SK-N-SH treated with all-trans-retinoic acid at 6 μM for 48 hours (cell line): ENCODE data around the gene KIAA1755.

Source experiments
- ATAC-seq: fragments of 200-7000 bp; cut with Tn5 transposase; 3 replicates; pipeline ENCODE4 v1.9.1; 2020; ENCODE audit warnings: mild to moderate bottlenecking, moderate library complexity
- ARNTL ChIP-seq: fragments of 450-650 bp; formaldehyde crosslinking; IDR thresholded peaks from 2 replicates; pipeline ENCODE4 v1.5.0; 2020; ENCODE audit warnings: low read depth, mild to moderate bottlenecking, moderate library complexity, borderline replicate concordance
- BACH2 ChIP-seq: fragments of 250-450 bp; sonication (Bioruptor Pico); IDR thresholded peaks from 2 replicates; pipeline ENCODE4 v1.9.0; 2021; ENCODE audit warnings: mild to moderate bottlenecking, borderline replicate concordance
- CSDC2 ChIP-seq: fragments of 250-450 bp; sonication (Bioruptor Pico); IDR thresholded peaks from 2 replicates; pipeline ENCODE4 v1.5.0; 2020; ENCODE audit warnings: mild to moderate bottlenecking, moderate library complexity
- GLIS3 ChIP-seq: fragments of 250-450 bp; sonication (Bioruptor Pico); IDR thresholded peaks from 2 replicates; pipeline ENCODE4 v1.5.0; 2020; ENCODE audit warnings: mild to moderate bottlenecking, moderate library complexity
- ISL1 ChIP-seq: fragments of 250-450 bp; sonication (Bioruptor Pico); IDR thresholded peaks from 2 replicates; pipeline ENCODE4 v2.1.2; 2022; ENCODE audit warnings: mild to moderate bottlenecking, moderate library complexity
- OSR1 ChIP-seq: fragments of 250-450 bp; sonication (Bioruptor Pico); IDR thresholded peaks from 2 replicates; pipeline ENCODE4 v1.8.0; 2022; ENCODE audit warnings: moderate library complexity, mild to moderate bottlenecking, inconsistent platforms
- PATZ1 ChIP-seq: fragments of 250-450 bp; sonication (Bioruptor Pico); IDR thresholded peaks from 2 replicates; pipeline ENCODE4 v1.8.0; 2020; ENCODE audit warnings: mild to moderate bottlenecking, moderate library complexity, borderline replicate concordance
- SNAI2 ChIP-seq: fragments of 250-450 bp; sonication (Bioruptor Pico); IDR thresholded peaks from 2 replicates; pipeline ENCODE4 v1.5.0; 2020; ENCODE audit warnings: mild to moderate bottlenecking, moderate library complexity
- TCF4 ChIP-seq: fragments of 250-450 bp; sonication (Bioruptor Pico); IDR thresholded peaks from 2 replicates; pipeline ENCODE4 v1.8.0; 2021; ENCODE audit warnings: mild to moderate bottlenecking, moderate library complexity, borderline replicate concordance
- TOX ChIP-seq: fragments of 250-450 bp; sonication (Bioruptor Pico); IDR thresholded peaks from 2 replicates; pipeline ENCODE4 v1.8.0; 2021; ENCODE audit warnings: mild to moderate bottlenecking, moderate library complexity, borderline replicate concordance
- ZC3H10 ChIP-seq: fragments of 250-450 bp; sonication (Bioruptor Pico); IDR thresholded peaks from 2 replicates; pipeline ENCODE4 v1.5.1; 2021; ENCODE audit warnings: mild to moderate bottlenecking, moderate library complexity
- ZFP3 ChIP-seq: fragments of 250-450 bp; sonication (Bioruptor Pico); IDR thresholded peaks from 2 replicates; pipeline ENCODE4 v1.5.0; 2020; ENCODE audit warnings: mild to moderate bottlenecking, moderate library complexity
- ZNF70 ChIP-seq: fragments of 450-650 bp; formaldehyde crosslinking; IDR thresholded peaks from 2 replicates; pipeline ENCODE4 v1.5.0; 2020; ENCODE audit warnings: mild to moderate bottlenecking, moderate library complexity
- TF ChIP-seq, protein P1 (sequence below): fragments of 250-450 bp; sonication (Bioruptor Pico); IDR thresholded peaks from 2 replicates; pipeline ENCODE4 v1.5.1; 2020; ENCODE audit warnings: low read depth, mild to moderate bottlenecking, moderate library complexity
- TF ChIP-seq, protein P2 (sequence below): fragments of 250-450 bp; sonication (Bioruptor Pico); IDR thresholded peaks from 2 replicates; pipeline ENCODE4 v1.5.0; 2020; ENCODE audit warnings: mild to moderate bottlenecking, moderate library complexity
- TF ChIP-seq, protein P3 (sequence below): fragments of 250-450 bp; sonication (Bioruptor Pico); IDR thresholded peaks from 2 replicates; pipeline ENCODE4 v1.5.1; 2021; ENCODE audit warnings: mild to moderate bottlenecking, moderate library complexity

KIAA1755 gene

GRCh38 chr20:38278763-38279162 is 18.2 kb upstream of the KIAA1755 start:
- no peak for ATAC-seq
- no peak for TF ChIP-seq OSR1
- TF ChIP-seq, protein P1, sequence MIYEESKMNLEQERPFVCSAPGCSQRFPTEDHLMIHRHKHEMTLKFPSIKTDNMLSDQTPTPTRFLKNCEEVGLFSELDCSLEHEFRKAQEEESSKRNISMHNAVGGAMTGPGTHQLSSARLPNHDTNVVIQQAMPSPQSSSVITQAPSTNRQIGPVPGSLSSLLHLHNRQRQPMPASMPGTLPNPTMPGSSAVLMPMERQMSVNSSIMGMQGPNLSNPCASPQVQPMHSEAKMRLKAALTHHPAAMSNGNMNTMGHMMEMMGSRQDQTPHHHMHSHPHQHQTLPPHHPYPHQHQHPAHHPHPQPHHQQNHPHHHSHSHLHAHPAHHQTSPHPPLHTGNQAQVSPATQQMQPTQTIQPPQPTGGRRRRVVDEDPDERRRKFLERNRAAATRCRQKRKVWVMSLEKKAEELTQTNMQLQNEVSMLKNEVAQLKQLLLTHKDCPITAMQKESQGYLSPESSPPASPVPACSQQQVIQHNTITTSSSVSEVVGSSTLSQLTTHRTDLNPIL (CRISPR knock-in tag), result no peak
- TF ChIP-seq BACH2 (CRISPR knock-in tag), result no peak
- no peak for TF ChIP-seq TCF4 (CRISPR knock-in tag)
- TF ChIP-seq, protein P2, sequence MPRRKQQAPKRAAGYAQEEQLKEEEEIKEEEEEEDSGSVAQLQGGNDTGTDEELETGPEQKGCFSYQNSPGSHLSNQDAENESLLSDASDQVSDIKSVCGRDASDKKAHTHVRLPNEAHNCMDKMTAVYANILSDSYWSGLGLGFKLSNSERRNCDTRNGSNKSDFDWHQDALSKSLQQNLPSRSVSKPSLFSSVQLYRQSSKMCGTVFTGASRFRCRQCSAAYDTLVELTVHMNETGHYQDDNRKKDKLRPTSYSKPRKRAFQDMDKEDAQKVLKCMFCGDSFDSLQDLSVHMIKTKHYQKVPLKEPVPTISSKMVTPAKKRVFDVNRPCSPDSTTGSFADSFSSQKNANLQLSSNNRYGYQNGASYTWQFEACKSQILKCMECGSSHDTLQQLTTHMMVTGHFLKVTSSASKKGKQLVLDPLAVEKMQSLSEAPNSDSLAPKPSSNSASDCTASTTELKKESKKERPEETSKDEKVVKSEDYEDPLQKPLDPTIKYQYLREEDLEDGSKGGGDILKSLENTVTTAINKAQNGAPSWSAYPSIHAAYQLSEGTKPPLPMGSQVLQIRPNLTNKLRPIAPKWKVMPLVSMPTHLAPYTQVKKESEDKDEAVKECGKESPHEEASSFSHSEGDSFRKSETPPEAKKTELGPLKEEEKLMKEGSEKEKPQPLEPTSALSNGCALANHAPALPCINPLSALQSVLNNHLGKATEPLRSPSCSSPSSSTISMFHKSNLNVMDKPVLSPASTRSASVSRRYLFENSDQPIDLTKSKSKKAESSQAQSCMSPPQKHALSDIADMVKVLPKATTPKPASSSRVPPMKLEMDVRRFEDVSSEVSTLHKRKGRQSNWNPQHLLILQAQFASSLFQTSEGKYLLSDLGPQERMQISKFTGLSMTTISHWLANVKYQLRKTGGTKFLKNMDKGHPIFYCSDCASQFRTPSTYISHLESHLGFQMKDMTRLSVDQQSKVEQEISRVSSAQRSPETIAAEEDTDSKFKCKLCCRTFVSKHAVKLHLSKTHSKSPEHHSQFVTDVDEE, result no peak
- no peak for TF ChIP-seq PATZ1 (CRISPR knock-in tag)
- no peak for TF ChIP-seq ZC3H10 (CRISPR knock-in tag)
- TF ChIP-seq ZNF70, result no peak
- TF ChIP-seq, all 23 proteins: peak for 0

DNA sequence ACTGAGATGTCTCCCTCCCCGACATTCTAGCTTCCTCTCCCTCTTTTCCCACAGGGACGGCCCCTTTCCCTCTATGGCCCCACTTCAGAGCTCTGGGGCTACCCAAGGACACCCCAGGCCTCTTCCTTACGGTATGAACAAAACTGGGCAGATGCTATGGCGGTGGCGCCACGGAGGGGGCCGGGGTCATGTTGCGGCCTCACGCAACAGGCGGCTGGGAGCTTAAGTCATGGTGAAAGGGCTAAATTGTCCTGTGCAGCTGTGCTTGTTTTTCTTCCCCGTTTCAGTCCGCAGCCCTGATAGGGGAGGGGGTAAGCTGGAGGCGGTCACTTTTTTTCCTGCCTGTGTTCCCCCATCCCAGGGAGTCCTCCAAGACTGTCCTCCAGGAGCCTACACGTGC is 17.6 kb upstream of the KIAA1755 start:
- no peak for TF ChIP-seq TOX (CRISPR knock-in tag)
- TF ChIP-seq ISL1 (CRISPR knock-in tag), result no peak
- TF ChIP-seq TCF4 (CRISPR knock-in tag), result no peak
- no peak for TF ChIP-seq ZNF70
- TF ChIP-seq SNAI2 (CRISPR knock-in tag), result no peak
- ATAC-seq, result no peak

DNA sequence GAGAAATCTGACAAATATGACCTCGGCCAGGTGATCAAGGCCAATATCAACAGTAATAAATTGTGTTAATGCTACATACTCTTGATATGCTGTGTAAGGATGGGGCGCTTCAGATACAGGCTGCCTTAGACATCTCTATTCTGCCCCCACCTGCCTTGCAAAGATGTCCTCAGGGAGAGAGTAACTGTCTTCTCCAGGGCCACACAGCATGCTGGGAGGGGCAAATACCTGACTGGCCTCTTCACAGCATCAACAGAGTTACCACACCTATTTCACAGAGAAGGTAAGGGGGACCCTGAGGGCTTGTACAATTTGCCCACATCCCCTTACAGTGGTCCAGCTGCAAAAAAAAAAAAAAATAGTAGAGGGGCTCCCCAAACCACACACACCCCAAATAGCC is 17.2 kb upstream of the KIAA1755 start:
- no peak for TF ChIP-seq ZFP3 (CRISPR knock-in tag)
- TF ChIP-seq, all 23 proteins: peak for 0
- ATAC-seq, result no peak

- TF ChIP-seq, protein P3, sequence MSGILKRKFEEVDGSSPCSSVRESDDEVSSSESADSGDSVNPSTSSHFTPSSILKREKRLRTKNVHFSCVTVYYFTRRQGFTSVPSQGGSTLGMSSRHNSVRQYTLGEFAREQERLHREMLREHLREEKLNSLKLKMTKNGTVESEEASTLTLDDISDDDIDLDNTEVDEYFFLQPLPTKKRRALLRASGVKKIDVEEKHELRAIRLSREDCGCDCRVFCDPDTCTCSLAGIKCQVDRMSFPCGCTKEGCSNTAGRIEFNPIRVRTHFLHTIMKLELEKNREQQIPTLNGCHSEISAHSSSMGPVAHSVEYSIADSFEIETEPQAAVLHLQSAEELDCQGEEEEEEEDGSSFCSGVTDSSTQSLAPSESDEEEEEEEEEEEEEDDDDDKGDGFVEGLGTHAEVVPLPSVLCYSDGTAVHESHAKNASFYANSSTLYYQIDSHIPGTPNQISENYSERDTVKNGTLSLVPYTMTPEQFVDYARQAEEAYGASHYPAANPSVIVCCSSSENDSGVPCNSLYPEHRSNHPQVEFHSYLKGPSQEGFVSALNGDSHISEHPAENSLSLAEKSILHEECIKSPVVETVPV (CRISPR knock-in tag), result no peak
- TF ChIP-seq GLIS3 (CRISPR knock-in tag) (no peak), CSDC2 (no peak)
- TF ChIP-seq, protein P2, result no peak
Observed at GRCh38 chr20:38277285-38277684, 16.8 kb upstream of the KIAA1755 start.

DNA sequence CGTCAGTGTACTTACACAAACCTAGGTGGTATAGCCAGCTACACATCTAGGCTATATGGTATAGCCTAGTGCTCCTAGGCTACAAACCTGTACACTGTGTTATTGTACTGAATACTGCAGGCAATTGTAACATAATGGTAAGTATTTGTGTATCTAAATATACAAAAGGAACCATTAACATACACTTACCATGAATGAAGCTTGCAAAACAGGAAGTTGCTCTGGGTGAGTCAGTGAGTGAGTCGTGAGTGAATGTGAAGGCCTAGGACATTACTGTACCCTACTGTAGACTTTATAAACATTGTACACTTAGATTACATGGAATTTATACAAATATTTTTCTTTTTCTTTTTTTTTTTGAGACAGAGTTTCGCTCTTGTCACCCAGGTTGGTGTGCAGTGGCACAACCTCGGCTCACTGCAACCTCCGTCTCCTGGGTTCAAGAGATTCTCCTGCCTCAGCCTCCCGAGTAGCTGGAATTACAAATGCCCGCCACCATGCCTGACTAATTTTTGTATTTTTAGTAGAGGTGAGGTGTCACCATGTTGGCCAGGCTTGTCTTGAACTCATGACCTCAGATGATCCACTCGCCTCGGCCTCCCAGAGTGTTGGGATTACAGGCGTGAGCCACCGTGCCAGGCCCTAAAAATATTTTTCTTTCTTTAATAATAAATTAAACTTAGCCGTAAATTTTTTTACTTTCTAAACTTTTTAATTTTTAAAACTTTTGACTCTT is 15.4 kb upstream of the KIAA1755 start:
- TF ChIP-seq PATZ1 (CRISPR knock-in tag), result no peak
- no peak for TF ChIP-seq TCF4 (CRISPR knock-in tag)
- TF ChIP-seq ZFP3 (CRISPR knock-in tag), result no peak
- no peak for TF ChIP-seq BACH2 (CRISPR knock-in tag)
- no peak for TF ChIP-seq CSDC2
- no peak for TF ChIP-seq OSR1
- TF ChIP-seq ARNTL (CRISPR knock-in tag), result no peak
- TF ChIP-seq ZNF70, result no peak
- TF ChIP-seq, protein P3 (CRISPR knock-in tag), result no peak
- ATAC-seq, result peak; percentile 39; the same call in 2 of the 3 replicates

More at GRCh38 chr20:38277285-38277684, 16.8 kb upstream of the KIAA1755 start:
- no peak for ATAC-seq
